Cerebellar nuclear complex (tissue), 1 donor: ENCODE results near the gene DPF3.

Experiments used
- DNase-seq, 2 experiments: peaks; one replicate each; lab custom pipeline; 2025; lab: John Stamatoyannopoulos, UW

Gene DPF3

DNA sequence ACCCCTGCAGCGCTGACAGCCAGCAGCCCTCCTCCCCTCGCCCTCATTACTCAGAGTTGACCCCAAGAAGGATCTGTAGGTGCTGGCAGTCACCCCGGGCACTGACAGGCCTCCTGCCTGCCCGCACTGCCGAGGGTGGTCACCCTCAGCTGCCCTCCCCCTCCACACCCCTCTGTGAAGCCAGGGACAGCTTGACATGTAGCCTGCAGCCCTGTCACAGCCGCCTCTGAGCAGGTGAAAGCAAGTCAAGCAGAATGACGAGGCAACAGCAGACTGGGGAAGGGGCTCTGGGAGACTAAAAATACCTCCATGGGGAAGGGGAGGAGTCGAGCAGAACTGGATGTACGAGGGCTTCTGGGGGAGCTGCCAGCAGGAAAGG, 178.1 kb downstream of the DPF3 start:
- DNase-seq: no peak

DNA sequence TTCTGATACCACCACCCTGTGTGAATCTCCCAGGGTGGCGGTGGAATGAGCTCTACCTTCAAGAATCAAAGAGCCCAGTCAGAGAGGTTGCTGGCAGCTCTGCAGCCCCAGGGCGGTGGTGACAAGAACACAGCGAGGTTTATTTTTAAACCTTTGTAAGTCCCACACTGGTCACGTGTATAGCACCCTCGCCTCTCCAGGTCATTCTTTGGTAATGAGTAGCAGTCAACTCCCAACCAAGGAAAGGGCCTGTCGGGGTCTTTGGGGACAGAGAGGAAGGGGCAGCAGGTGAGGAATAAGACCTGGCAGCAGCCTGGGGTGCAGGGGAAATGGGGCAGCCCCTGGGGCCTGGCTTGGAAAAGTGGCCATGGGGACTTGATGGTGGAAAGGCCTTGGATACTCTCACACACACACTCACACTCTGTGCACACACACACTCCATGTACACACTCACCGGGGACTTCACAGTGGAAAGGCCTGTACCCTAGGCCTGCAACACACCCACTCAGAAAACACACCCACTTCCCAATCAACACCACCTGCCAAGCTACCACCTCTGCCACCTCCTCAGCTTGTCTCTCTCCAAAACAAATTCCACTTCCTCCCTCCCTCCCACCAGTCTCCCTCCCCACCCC, 178.6 kb downstream of the DPF3 start:
- no peak for DNase-seq

DNA sequence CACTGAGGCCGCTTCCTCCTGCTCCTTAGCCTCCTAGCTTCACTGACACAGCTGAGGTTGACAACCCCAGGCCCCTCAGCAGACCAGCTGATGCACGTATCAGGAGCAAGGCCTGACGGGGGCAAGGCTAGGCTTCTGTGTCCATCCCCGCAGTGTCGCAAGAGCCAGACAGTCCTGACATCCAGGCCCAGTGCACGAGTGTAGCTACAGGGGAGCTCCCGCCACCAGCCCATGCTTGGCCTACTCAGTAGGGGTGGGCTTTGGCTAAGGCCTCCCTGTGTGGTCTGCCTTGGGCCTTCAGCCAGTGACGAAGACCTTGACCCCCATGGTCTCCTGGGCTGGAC, 179.1 kb downstream of the DPF3 start:
- no peak for DNase-seq

DNA sequence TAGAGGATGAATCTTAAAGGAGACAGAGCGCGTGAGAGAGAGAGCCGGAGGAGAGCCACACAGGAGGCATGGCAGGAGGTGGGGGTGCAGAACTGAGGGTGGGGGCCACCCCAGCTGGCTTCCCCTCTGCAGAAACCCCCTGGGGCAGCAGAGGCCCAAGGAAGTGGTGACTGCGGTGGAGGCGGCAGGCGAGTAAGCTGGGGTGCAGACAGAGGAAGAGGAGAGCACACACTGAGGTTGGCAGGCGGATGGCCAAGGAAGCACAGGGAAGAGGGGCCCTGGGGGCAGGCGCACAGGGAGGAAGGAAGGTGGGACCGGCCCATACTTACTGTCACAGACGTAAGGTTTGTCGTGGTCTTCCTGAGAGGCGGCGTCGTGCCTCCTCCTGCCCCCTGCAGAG, 179.8 kb downstream of the DPF3 start:
- no peak for DNase-seq

DNA sequence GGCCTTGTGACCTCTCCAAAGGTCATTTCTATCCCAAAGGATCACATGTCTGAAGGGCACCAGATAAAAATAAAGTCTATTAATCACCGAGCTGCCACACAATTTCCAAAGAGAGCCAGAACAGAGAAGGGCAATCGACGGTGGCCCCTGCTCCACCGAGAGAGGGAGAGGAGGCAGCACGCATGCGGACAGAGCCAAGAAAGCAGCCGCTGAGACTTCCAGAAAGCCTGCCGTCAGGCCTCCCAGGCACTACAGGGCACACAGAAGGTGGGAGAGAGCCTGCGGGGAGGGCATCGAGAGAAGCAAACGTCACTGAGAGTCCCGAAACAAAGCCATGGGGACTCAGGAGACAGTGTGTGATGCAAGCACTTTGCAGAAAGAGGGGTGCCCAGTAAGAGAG, 182.0 kb downstream of the DPF3 start:
- DNase-seq: no peak

DNA sequence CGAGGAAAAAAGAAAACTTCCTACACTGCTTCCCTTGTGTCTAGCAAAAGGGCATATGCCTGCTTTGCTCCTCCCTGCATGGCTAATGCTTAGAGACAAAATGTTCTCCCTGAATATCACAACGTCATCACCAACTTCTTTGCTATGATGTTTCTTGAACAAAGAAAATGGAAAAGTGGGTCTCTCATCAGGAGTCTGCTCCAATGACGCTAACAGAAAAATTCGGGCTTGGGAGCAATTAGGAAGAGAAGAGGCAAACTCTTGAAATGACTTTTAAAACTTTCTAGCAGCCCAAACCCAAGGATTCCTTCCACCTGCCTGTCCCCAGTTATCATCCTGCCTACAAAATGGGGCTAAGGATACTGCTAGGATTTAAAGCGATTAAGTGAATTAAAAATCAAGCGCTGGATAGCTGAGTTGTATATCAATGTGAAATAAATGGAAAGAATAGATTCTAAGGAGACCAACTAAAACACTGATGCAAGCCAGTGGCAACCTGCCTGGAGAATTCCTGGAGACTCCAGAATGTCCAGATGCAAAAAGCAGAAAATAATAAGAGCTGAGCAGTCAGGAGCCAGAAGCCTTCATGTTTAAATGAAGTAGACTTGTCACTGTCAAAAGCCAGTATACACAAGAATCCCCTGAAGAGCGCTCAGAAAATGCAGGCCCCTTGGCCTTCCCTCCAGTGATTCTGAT, 183.8 kb downstream of the DPF3 start:
- no peak for DNase-seq

DNA sequence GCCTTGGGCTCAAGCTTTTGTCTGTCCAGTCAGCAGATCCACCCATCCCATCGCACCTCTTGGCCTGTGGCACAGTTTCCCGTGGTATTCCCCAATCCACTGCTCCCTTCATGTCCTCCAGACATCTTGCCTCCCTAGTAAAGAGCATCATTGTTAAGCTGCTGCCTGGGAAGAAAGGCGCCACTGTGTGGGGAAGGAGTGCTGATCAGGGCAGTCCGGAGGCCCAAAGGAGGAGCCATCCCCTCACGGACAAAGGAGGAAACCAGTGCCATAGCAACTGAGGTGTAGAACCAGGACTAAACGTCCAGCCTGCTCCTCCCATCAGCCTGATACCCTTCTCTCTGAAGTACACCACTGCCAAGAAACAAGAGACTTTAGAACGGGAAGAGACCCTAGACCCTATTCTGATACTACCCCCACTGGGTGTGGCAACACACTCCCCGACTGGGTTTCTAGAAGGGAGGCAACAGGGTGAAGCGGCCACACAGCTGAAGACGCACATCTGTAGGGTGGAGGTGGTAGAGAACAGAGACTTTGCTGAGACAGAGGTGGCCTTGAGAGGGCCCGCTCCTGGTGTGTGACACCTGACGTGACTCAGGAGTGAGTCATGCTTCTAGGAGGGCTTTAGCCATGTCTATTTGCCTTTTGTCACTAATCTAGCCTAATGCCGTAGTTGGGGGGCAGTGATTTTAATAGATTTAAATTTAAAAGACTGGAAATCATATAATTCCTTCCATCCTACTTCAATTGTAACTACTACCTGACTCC, 185.0 kb downstream of the DPF3 start:
- no peak for DNase-seq

DNA sequence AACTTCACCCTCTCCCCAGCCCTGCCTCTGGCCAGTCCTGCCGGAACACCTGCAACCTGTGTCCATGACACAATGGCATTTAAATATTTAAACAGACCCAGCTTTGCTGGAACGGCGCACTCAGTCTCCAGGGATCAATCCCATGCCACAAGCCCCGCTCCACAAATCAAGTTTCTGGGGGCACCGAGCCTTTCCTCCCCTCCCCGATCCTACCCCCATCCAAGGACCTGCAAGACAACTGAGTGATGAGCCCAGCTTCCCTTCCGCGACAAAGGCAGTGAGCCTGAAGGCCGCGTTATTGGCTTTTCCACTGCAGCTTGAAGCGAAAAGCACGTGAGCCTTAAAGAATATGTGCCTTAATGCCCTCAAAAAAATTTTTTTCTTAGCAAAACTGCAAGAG, 185.7 kb downstream of the DPF3 start:
- no peak for DNase-seq

DNA sequence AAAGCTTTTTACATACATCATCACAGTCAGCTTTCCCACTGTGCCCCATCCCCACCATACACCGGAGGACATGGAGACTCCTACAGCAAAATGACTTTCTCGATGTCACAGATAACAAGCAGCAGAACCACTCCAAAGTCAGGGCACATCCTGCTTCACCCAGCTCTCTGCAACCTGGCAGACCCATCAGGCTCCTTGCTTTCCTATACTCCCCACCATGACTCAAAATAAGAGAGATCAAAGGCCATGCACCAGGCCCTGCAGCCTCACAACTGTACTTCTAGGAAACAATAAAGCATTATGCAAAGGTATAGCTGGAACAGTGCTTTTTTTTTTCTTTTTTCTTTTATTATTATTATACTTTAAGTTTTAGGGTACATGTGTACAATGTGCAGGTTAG, 187.4 kb downstream of the DPF3 start:
- no peak for DNase-seq

DNA sequence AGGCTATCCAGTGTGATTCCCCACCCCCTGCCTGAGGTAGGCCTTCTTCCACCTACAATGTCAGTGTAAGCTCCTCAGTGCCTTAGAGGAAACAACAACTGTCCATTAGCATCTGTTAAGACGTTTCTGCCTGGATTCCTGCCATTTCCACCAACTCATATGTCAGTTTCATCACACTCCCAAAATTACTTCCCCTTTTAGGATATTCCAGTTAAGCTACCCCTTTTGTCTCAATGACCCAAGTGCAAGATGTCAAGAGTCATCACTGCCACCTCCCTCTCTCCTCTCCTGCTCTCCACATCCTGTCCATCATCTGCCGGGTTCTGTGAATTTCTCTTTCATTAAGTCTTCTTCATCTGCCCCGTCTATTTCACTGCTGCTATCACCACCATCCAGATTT, 189.4 kb downstream of the DPF3 start:
- no peak for DNase-seq

DNA sequence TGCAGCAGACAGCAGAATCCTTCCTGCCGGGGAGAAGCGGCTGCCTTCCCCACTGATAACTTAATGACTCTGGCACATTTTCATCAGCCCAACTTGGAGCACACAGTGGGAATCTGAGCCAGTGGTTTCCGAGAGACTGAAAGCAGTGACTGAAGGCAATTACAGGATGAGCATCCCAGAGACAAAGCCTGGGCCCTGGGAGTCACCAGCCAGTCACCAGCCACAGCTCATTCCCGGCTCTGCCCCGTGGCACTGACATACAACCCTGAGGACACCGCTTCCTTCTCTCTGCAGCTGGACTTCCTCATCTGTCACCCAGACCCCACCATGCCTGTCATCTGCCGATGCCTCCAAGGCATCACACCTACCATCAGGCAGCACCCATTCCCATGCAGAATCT, 192.3 kb downstream of the DPF3 start:
- DNase-seq: peak in 1 of 2 experiments; percentile 85

DNA sequence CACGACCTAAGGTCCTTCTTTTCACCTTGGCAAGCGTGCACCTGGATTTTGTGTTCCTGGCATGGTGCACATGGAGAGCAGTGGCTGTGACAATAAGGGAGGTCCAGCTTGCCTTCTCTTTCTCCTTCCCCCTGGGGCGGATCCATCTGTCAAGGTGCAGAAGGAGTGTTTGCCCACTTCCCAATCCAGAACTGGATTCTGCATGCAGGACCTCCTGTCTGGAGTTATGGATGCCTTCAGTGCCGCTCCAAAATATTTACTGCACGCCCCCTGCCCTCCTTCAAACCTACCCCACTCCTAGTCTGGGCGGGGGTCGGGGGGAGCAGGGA, 192.7 kb downstream of the DPF3 start:
- peak; percentile 14 to 85 for DNase-seq

DNA sequence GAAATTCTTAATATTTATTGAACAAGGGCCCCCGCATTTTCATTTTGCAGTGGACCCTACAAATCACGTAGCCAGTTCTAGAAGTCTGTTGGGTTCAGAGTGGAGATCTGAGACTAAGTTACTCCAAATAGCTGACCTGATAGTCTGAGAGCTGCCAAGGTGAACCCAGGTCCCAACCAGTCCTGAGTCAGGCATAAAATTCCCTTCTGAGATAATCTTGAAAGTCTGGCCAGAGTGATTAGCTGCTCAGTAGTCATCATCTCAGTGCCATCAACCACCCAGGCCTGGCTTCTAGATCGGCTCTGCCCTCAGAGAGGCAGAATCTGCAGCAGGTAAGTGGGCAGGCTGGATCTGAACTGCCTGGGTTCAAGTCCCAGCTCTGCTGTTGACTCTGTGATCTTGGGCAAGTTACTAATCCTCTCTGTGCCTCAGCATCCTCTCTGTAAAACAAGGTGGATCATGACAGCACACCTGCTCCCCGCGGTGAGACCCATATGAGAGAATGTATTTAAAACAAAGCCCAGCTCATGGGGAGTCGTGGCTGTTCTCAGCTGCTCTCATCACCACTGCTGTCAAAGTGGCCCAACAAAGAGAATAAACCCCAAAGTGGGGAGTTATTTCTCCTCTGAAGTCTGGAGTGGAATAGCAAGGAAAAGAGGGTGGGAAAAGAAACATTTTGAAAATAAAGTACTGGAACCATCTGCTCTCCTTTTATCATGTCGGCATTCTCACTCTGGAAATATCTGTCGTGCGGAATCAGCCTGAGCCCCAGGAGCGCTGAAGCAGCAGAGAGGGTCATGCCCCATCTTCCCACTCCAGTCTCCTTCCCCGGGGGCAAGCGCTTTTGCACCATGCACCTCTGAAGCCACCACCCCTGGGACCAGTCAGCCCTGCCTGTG, 193.3 kb downstream of the DPF3 start:
- no peak for DNase-seq

DNA sequence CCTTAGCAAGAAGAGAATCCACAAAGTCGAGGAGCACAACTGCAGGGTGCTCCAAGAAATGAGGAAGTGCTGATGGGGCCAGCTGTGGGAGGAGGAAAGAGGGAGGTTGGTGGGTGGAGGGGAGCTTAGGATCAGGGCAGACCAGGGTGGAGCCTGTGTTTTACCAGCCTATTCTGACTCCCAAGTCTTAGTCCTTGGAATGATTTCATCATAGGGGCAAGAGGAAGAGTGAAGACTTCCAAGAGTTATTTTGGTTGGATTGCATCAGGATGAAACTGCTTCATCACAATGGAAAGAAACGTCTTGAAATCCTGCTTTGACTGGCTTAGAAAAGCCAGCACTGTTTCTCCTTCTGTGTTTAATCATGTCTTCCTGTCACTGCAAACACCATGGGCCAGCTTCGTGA, 194.0 kb downstream of the DPF3 start:
- DNase-seq: no peak

DNA sequence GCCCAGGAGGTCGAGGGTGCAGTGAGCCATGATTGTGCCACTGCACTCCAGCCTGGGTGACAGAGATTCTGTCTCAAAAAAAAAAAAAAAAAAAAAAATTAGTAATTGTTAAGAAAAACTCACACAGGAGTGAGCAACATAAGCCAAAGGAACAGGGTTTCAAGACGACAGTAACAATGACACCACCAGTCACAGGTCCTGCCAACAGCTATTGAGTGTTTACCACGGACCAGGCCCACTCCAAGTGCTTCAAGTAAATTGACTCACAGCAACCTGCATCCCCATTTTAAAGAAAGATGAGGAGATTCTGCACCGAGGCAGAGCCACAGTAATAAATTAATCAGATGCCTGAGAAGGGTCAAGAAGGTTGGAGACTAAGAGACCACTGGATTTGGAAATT, 194.5 kb downstream of the DPF3 start:
- DNase-seq: no peak

DNA sequence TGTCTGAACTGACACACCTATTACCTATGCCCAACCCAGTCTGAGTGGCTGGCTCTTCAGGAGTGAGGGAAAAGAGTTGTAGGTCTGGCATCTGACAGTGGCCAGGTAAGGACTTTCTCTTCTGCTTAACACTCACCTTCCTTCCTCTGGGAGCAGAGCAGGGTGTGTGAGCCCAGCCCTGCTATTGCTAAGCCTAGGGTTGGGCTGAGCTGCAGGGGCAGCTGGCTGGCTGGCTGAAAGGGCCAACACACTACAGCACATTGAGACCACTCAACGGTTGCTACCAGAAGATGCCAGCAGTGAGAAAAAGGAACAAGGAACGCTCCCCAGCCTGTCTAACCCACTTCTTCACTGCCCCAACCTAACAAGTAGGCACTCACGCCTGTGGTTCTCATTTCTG, 201.2 kb downstream of the DPF3 start:
- no peak for DNase-seq

DNA sequence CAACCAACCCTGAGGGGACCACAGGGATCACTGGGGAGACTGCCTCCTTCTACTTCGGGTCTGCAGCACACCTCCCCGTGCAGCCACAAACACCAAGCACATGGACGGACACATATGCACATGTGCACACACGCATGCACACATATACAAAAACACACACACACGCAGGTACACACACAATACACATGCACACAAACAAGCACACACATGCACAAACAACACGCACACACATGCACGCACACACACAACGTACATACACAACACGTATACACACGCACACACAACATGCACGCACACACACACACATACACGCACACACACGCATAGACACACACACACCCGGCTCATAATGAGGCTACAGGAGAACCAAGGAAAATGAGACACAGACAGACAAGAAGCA, 203.6 kb downstream of the DPF3 start:
- DNase-seq: no peak

DNA sequence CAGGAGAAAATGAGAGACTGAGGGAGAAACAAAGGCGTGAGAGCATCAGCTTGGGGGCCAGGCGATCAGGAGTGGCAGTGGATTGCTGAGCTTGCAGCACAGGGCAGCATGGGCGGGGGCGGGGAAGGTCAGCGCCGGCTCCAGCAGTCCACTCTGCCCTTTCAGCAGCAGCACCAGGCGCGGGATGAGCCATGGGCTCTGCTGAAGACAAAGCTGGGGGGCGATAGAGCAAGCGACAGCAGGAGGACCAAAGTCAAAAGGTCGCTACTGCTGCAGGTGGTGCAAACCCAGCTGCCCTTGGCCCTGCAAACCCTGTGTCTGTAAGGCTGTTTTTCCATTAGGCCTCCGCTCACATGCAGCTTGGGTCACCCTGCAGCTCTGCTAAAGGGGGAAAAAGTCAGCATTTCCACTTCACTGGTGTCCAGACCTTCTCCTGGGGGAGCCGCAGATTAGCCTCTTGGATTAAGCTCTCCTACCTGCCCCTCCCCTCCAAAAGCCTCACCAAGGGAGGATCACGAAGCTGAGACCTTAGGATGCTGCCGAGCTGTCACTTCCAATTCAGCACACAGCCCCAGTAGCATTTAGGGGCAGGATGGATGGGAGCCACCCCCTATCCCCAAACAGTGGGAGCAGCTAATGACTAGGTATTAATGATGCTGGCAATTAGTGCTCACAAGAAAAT, 204.8 kb downstream of the DPF3 start:
- DNase-seq: no peak

DNA sequence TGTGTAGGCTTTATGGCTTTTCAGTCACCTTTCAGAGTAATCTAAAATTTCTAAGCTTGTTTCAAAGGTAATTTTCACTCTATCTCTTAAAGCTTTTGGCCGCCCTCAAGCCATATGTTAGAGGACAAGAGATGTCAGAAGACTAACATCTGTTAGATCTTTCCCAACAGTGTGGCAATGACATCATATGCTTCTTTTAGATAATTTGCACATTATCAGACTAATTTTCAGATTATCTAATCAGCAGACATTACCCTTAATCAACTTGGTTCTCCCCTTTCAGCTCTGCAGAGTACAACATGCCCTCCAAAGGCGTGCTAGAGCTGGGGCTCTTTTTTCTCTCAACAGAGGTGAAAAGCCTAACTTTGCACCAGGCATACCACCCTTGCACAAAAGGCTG, 207.1 kb downstream of the DPF3 start:
- DNase-seq: no peak

DNA sequence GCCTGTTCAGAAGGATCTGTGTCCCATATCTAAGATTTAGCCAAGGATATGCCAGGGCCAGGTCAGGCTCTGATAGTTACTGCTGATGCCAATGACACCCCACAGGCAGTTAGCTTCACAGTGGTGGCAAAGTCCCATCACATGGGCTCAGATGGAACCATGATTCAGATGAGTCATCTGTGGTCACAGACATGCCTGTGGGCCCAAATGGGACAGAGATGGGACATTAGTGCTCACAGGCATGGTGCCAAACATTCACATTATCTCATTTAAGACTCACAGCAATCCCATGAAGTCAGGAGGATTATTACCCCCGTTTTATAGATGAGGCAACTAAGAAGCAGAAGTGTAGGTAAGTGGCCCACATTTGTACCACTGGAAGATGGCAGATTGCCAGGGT, 207.8 kb downstream of the DPF3 start:
- DNase-seq: no peak

DNA sequence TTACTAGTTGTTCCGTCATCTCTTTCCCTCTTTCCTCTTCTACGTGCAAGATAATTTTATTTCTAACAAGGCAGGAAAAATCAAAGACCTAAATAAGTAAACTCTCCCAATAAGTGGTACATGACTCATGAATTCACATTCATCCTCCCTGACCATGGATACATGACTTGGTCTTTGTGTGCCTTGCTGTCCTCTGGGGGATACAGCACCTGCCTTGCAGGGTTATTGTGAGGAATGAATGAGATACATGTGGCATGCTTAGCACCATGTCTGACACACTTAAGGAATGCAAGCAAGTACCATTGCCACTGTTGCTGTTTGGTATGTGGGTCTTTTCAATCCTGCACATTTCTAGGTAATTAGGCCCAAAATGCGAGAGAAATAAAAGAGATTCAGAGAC, 208.4 kb downstream of the DPF3 start:
- DNase-seq: no peak

DNA sequence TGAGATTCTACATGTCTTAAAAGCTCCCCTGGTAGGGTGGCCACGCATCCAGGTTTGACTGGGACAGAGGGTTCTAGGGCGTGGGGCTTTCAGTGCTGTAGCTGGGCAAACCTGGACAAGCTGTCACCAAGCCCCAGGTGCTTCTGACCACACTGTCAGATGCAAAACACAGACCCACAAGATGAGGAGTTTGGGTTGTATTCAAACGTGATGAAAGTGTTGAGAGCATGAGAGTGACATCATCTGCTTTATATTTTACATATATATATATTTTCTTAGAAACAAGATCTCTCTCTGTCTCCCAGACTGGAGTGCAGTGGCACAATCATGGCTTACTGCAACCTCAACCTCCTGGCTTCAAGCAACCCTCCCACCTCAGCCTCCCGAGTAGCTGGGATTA, 210.1 kb downstream of the DPF3 start:
- no peak for DNase-seq
